Muscle layer of colon (tissue), 2 donors: ENCODE measurements around the gene TMEM208.

Experiments
- H3K27ac ChIP-seq: one replicate; pipeline ENCODE4 v1.7.0; 2013; ENCODE audit warnings: low read depth, mild to moderate bottlenecking, low read length, moderate library complexity
- H3K27me3 ChIP-seq, 2 donors: one replicate each; pipeline ENCODE4 v1.7.0; 2013; ENCODE audit warnings: low read length in 2 of 2, mild to moderate bottlenecking in 2 of 2; ENCODE audit not compliant: insufficient read depth in 2 of 2, control insufficient read depth in 1 of 2
- H3K36me3 ChIP-seq: one replicate; pipeline ENCODE4 v1.7.0; 2013; ENCODE audit warnings: mild to moderate bottlenecking, low read length; ENCODE audit not compliant: insufficient read depth
- H3K4me1 ChIP-seq: one replicate; pipeline ENCODE4 v1.7.0; 2013; ENCODE audit warnings: mild to moderate bottlenecking, low read length; ENCODE audit not compliant: insufficient read depth
- H3K4me3 ChIP-seq, 2 donors: one replicate each; pipeline ENCODE4 v1.7.0; 2013; ENCODE audit warnings: low read length in 2 of 2, low read depth in 1 of 2, mild to moderate bottlenecking in 1 of 2, moderate library complexity in 1 of 2
- H3K9ac ChIP-seq: one replicate; pipeline ENCODE4 v1.7.0; 2013; ENCODE audit warnings: low read length
- H3K9me3 ChIP-seq: one replicate; pipeline ENCODE4 v1.7.0; 2013; ENCODE audit warnings: mild to moderate bottlenecking, low read length
- donor health status: abdominal sarcoma.
- donor health status: Adenocarcinoma of cecum.

Gene TMEM208

DNA sequence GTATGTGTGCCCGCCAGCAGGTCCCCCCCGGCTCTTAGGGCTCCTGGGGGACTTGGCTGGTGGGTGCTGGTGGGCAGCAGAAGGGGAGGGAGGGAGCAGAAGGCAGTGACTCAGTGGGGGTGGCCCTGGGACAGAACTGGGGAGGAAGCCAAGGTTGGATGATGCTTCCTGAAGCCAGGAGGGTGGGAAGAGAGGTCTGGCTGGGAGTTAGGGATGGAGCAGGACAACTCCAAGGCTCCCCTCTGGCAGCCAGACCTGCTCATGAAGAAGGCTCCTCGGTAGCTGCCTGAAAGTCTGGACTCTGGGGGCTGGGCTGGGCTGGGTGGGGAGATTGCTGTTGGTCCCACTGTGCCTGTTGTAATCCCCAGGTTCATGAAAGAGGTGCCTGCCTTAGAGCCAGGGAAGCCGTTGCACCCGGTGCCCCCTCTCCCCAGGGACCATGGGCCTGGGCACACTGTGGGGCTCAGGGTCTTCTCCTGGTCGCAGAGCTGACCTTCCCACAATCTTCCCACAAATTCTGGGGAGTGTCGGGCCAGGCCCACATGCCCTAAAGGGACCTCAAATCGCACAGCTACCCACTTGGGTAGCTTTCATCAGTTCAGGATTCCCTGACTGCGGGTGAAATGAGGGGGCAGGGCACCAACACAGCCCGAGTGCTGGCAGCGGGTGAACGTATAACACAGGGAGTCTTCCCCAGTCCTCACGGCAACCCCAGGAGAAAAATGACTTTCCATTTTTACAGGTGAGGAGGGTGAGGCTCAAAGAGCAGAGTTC, 51.3 kb downstream of the TMEM208 start:
- no peaks in the 10 kb centered on the region for H3K36me3 ChIP-seq
- H3K9ac ChIP-seq, result no peak overlapping the region
- peaks cover 14% of the 10 kb centered on the region for H3K4me1 ChIP-seq
- H3K9me3 ChIP-seq, result no peaks in the 10 kb centered on the region
- H3K27me3 ChIP-seq, result no peaks in the 10 kb centered on the region
- H3K4me3 ChIP-seq, result peak overlapping the region in 1 of 2 donors; percentile 44
- no peak overlapping the region for H3K27ac ChIP-seq
